Hepatocyte (in vitro differentiated cells): ENCODE measurements around the gene DRC1. TPM values are rescaled to one million over a fixed set of nuclear protein-coding genes. Genes with fewer than 3 reads are reported as not detected.
"Not testable (repeated sequence)": the region's sequence is repeated elsewhere in the genome, so short reads cannot be mapped to it uniquely, and the experiment has no call there.

Experiments used
- DNase-seq: peaks from one replicate; pipeline ENCODE4 v3.0.0-alpha.2; 2016; ENCODE audit warnings: low spot score
- H2AFZ ChIP-seq: fragments of 200-600 bp; sonication (generic); 2 replicates; pipeline ENCODE4 v1.6.0; 2016; ENCODE audit warnings: antibody characterized with exemption, mild to moderate bottlenecking
- H3K27ac ChIP-seq: fragments of 200-600 bp; sonication (generic); 2 replicates; pipeline ENCODE4 v1.5.1; 2016; ENCODE audit warnings: mild to moderate bottlenecking
- H3K27me3 ChIP-seq: fragments of 200-600 bp; sonication (generic); 2 replicates; pipeline ENCODE4 v1.6.1; 2016
- H3K36me3 ChIP-seq: fragments of 200-600 bp; sonication (generic); replicated peaks from 2 replicates; pipeline ENCODE4 v1.5.1; 2016; ENCODE audit warnings: low read depth; ENCODE audit not compliant: insufficient read depth
- H3K4me1 ChIP-seq: fragments of 200-600 bp; sonication (generic); 2 replicates; pipeline ENCODE4 v1.5.1; 2016; ENCODE audit warnings: mild to moderate bottlenecking, moderate library complexity; ENCODE audit not compliant: insufficient read depth
- H3K4me2 ChIP-seq: fragments of 200-600 bp; sonication (generic); 2 replicates; pipeline ENCODE4 v1.6.0; 2016
- H3K4me3 ChIP-seq: fragments of 200-600 bp; sonication (generic); 2 replicates; pipeline ENCODE4 v1.5.1; 2016; ENCODE audit warnings: mild to moderate bottlenecking
- H3K79me2 ChIP-seq: fragments of 200-600 bp; sonication (generic); 2 replicates; pipeline ENCODE4 v1.6.0; 2017; ENCODE audit warnings: mild to moderate bottlenecking
- H3K9me2 ChIP-seq: fragments of 200-600 bp; sonication (generic); replicated peaks from 2 replicates; pipeline ENCODE4 v1.6.0; 2017; ENCODE audit warnings: mild to moderate bottlenecking; ENCODE audit not compliant: insufficient read depth
- H3K9me3 ChIP-seq: fragments of 200-600 bp; sonication (generic); 2 replicates; pipeline ENCODE4 v1.5.1; 2016; ENCODE audit warnings: low read depth, mild to moderate bottlenecking
- H4K20me1 ChIP-seq: fragments of 200-600 bp; sonication (generic); 2 replicates; pipeline ENCODE4 v1.6.0; 2016; ENCODE audit warnings: mild to moderate bottlenecking; ENCODE audit not compliant: insufficient read depth, poor library complexity, severe bottlenecking
- CTCF ChIP-seq: fragments of 200-600 bp; sonication (generic); IDR thresholded peaks from 2 replicates; pipeline ENCODE4 v1.5.1; 2016; ENCODE audit warnings: antibody characterized with exemption, mild to moderate bottlenecking; ENCODE audit not compliant: poor library complexity
- EZH2 ChIP-seq: fragments of 200-600 bp; sonication (generic); IDR thresholded peaks from 2 replicates; pipeline ENCODE4 v1.6.1; 2016; ENCODE audit warnings: antibody characterized with exemption, mild to moderate bottlenecking, borderline replicate concordance
- EZH2phosphoT487 ChIP-seq: fragments of 200-600 bp; sonication (generic); IDR thresholded peaks from one replicate; pipeline ENCODE4 v1.6.1; 2018; ENCODE audit warnings: antibody characterized with exemption, mild to moderate bottlenecking, low read depth, moderate library complexity; ENCODE audit not compliant: unreplicated experiment, severe bottlenecking
- whole genome bisulfite sequencing: methylation state at CpG from one replicate; pipeline ENCODE4 v1.1.6; 2016; ENCODE audit warnings: low lambda C conversion rate; ENCODE audit errors: missing lambda C conversion rate; 5-methylcytosine and 5-hydroxymethylcytosine counted together
- polyA plus RNA-seq: library from polyadenylated mRNA; unstranded; fragments of >200 nt; fragmentation: Nextera tagmentation; extraction: Ambion mirVana; gene quantifications from 2 replicates; pipeline ENCODE4 v1.2.1, GENCODE V29; 2016
- total RNA-seq: library from RNA; depleted of rRNA; stranded (reverse); fragments of >200 nt; gene quantifications from 2 replicates; pipeline ENCODE4 v1.2.3, GENCODE V29; 2014

The DRC1 gene
- total and polyA plus RNA-seq, 2 experiments from 2014 or later: 0.06 TPM; not detected in 1

DNA sequence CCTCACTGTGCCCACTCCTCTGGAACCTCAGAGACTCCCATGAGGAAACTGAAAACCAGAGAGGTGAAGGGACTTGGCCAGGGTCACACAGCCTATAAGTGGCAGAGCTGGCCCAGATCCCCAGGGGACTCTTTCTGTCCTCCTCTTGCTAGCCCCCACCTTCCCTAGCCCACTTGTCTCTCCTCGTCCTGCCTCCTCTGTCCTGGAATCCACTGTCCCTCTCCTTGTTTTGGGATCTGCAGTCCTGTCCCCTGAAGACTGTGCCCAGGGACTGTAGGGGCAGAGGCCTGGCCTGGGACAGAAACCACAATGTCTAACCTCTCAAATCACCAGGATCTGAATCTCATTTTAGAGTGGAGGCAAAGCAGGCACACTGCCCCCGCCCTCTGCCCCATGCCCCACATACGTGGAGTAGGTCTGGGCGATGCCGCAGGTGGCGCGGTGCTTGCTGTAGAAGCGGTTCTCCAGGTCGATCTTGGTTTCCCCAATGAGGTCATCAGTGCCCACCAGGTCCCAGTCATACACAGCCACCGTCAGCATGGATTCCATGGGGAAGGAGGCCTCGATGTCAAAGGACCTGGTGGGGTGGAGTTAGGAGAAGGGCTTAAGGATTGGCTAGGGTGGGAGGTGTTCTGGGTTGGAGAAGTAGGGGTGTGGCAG is 63.7 kb downstream of the DRC1 start:
- 94% methylated on average over 11 of the region's 11 CpGs for WGBS
- no peak overlapping the region for H3K4me3 ChIP-seq

GRCh38 chr2:26465981-26466471 is 64.3 kb downstream of the DRC1 start:
- no peak for DNase-seq
- Histone ChIP-seq H3K9me2 (no peaks in the 10 kb centered on the region), H4K20me1 (no peaks in the 10 kb centered on the region), H3K4me2 (no peak overlapping the region), H2AFZ (no peak overlapping the region), H3K27me3 (no peaks in the 10 kb centered on the region), H3K79me2 (no peaks in the 10 kb centered on the region), H3K4me3 (no peak overlapping the region), H3K9me3 (no peaks in the 10 kb centered on the region), H3K4me1 (no peaks in the 10 kb centered on the region), H3K27ac (no peak overlapping the region), H3K36me3 (no peaks in the 10 kb centered on the region)
- TF ChIP-seq EZH2phosphoT487: no peak
- WGBS: 88% methylated on average over 10 of the region's 10 CpGs

More for the DNA sequence above, 63.7 kb downstream of the DRC1 start:
- no peaks in the 10 kb centered on the region for H3K79me2 ChIP-seq
- DNase-seq: no peak
- H3K9me2 ChIP-seq: no peaks in the 10 kb centered on the region
- TF ChIP-seq EZH2 (no peak), EZH2phosphoT487 (no peak), CTCF (no peak)
- H4K20me1 ChIP-seq: no peaks in the 10 kb centered on the region
- H3K27me3 ChIP-seq: no peaks in the 10 kb centered on the region
- no peaks in the 10 kb centered on the region for H3K36me3 ChIP-seq
- no peaks in the 10 kb centered on the region for H3K4me1 ChIP-seq
- H2AFZ ChIP-seq: no peak overlapping the region
- H3K4me2 ChIP-seq: no peak overlapping the region
- H3K9me3 ChIP-seq: no peaks in the 10 kb centered on the region
- H3K27ac ChIP-seq: no peak overlapping the region

DNA sequence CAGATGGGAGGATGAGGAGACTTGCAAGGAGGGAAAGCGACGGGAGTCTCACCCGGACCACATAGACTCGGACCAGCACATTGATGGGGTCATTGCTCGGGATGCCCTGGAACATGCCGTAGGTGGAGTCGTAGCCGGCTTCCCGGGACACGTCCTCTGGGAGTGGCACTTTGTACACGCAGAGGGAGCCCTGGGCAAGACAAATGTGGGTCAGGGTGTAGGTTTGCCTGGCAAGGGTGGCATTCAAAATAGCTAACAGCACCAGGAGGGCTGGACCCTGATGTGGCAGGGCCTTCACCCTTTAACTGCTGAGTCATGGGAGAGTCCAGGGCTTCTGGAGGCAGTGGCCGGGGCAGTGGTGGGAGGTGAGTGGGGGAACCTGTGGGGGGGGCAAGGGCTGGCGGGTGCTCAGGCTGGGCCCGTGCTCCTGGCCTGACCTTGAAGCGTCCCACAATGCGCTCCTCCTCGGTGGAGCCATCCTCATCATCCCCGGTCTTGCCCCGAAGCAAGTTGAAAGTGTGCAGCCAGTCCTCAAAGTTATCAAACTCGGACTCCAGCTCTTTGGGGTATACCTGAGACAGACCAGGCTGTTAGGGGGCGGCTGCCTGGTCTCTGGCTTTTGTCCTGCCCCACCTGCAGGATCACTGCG is 65.1 kb downstream of the DRC1 start:
- Histone ChIP-seq H3K27me3 (no peaks in the 10 kb centered on the region), H3K79me2 (no peaks in the 10 kb centered on the region), H3K4me1 (no peaks in the 10 kb centered on the region), H3K36me3 (no peaks in the 10 kb centered on the region), H3K4me2 (no peak overlapping the region), H3K4me3 (no peak overlapping the region), H4K20me1 (no peaks in the 10 kb centered on the region), H3K27ac (no peak overlapping the region), H3K9me2 (no peaks in the 10 kb centered on the region), H3K9me3 (no peaks in the 10 kb centered on the region), H2AFZ (no peak overlapping the region)
- no peak for TF ChIP-seq EZH2
- no peak for TF ChIP-seq CTCF
- TF ChIP-seq EZH2phosphoT487: no peak
- 86% methylated on average over 17 of the region's 22 CpGs for WGBS
- DNase-seq: no peak

DNA sequence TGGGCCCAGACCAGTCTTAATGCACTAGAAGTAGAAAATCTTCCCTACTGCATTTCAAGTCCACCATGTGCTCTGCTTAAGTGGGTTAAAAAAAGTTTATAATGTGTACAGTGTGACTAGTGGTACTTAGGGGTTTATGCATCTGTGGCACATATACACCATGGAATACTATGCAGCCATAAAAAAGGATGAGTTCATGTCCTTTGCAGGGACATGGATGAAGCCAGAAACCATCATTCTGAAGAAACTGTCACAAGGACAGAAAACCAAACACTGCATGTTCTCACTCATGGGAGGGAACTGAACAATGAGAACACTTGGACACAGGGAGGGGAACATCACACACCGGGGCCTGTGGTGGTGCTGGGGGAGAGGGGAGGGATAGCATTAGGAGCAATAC is 66.8 kb downstream of the DRC1 start:
- H3K27me3 ChIP-seq, H3K9me3 ChIP-seq, H4K20me1 ChIP-seq, H3K36me3 ChIP-seq, H3K4me2 ChIP-seq, H3K4me1 ChIP-seq, DNase-seq, H3K4me3 ChIP-seq, H3K79me2 ChIP-seq, H3K9me2 ChIP-seq, H2AFZ ChIP-seq, H3K27ac ChIP-seq: not testable (repeated sequence)
- 100% methylated on average over 1 of the region's 1 CpG for WGBS
